CD4-positive, alpha-beta T cell (primary cell): ENCODE measurements around the gene CAPN2. TPM values are rescaled to one million over a fixed set of nuclear protein-coding genes. Genes with fewer than 3 reads are reported as not detected.

Experiments
- ATAC-seq: fragments of 200-7000 bp; cut with Tn5 transposase; one replicate; pipeline ENCODE4 v1.10.0; 2022; ENCODE audit warnings: mild to moderate bottlenecking; ENCODE audit not compliant: poor library complexity
- CTCF ChIA-PET: fragments of 350-600 bp; sonication (Branson Sonifier 250); formaldehyde crosslinking; loops from one replicate; lab custom pipeline; 2021; ENCODE audit warnings: antibody characterized with exemption, inconsistent platforms; lab: Charles Lee
- POLR2A ChIA-PET: fragments of 350-600 bp; sonication (Branson Sonifier 250); formaldehyde crosslinking; loops from one replicate; lab custom pipeline; 2021; ENCODE audit warnings: antibody characterized with exemption, inconsistent platforms; lab: Charles Lee
- DNase-seq, 14 experiments: peaks; one replicate each; pipeline ENCODE4 v3.0.0-alpha.2; 2013 to 2020; ENCODE audit warnings: mixed read lengths in 2 of 14
- H3K27ac ChIP-seq, 2 donors: one replicate each; pipeline versions ENCODE4 v1.5.1 to v1.7.0; 2013; ENCODE audit warnings: low read length in 2 of 2, low read depth in 1 of 2, mild to moderate bottlenecking in 1 of 2
- H3K27me3 ChIP-seq, 2 experiments: 1 replicate in 1 of 2; 2 replicates in 1 of 2; pipeline versions ENCODE4 v1.6.1 to v1.7.0; 2013; ENCODE audit warnings: low read length in 2 of 2, control low read depth in 1 of 2, mild to moderate bottlenecking in 1 of 2, moderate library complexity in 1 of 2; ENCODE audit not compliant: insufficient read depth in 2 of 2, control insufficient read depth in 1 of 2
- H3K36me3 ChIP-seq: one replicate; pipeline ENCODE4 v1.6.1; 2013; ENCODE audit warnings: low read length, control low read depth; ENCODE audit not compliant: insufficient read depth
- H3K4me1 ChIP-seq: one replicate; pipeline ENCODE4 v1.6.1; 2013; ENCODE audit warnings: low read length, control low read depth; ENCODE audit not compliant: insufficient read depth
- H3K4me3 ChIP-seq: one replicate; pipeline ENCODE4 v1.5.1; 2013; ENCODE audit warnings: mild to moderate bottlenecking, low read length, moderate library complexity
- H3K9me3 ChIP-seq, 2 experiments: 1 replicate in 1 of 2; 2 replicates in 1 of 2; pipeline versions ENCODE4 v1.6.1 to v1.7.0; 2013; ENCODE audit warnings: low read length in 2 of 2, mild to moderate bottlenecking in 2 of 2, control low read depth in 1 of 2, moderate library complexity in 1 of 2; ENCODE audit not compliant: control insufficient read depth in 1 of 2, insufficient read depth in 1 of 2
- H3K27ac Mint-ChIP-seq: one replicate; pipeline ENCODE4 v1.8.0; 2020; ENCODE audit warnings: mixed read lengths
- H3K27me3 Mint-ChIP-seq: one replicate; pipeline ENCODE4 v1.8.0; 2021; ENCODE audit warnings: mixed read lengths
- H3K36me3 Mint-ChIP-seq: one replicate; pipeline ENCODE4 v1.8.0; 2021; ENCODE audit warnings: low read depth, mixed read lengths
- H3K4me1 Mint-ChIP-seq: one replicate; pipeline ENCODE4 v1.8.0; 2021; ENCODE audit warnings: low read depth, mixed read lengths
- H3K4me3 Mint-ChIP-seq: one replicate; pipeline ENCODE4 v1.8.0; 2020; ENCODE audit warnings: mild to moderate bottlenecking, mixed read lengths
- H3K9me3 Mint-ChIP-seq: one replicate; pipeline ENCODE4 v1.8.0; 2020; ENCODE audit warnings: mixed read lengths
- intact Hi-C, 2 experiments: fragments of 100-400 bp; cut with DNase I in 1 of 2; cut with micrococcal nuclease in 1 of 2; formaldehyde crosslinking; loops; one replicate each; pipeline versions ENCODE4 v1.15.1 to v1.9.0; 2023 to 2025; cut with DNase I, micrococcal nuclease
- total RNA-seq, 174 experiments: library from RNA in 2 of 174; stranded (reverse) in 2 of 174; gene quantifications; one replicate each; pipeline ENCODE4 v1.2.3 and lab custom pipeline; 2021 to 2026
- TF ChIP-seq, protein P1 (sequence below): fragments of 200-600 bp; IDR thresholded peaks from one replicate; pipeline ENCODE4 v1.8.0; 2022; ENCODE audit warnings: antibody characterized with exemption, mild to moderate bottlenecking

CAPN2 gene
- total RNA-seq, 2 experiments from 2014 or later: 110 to 114 TPM

DNA sequence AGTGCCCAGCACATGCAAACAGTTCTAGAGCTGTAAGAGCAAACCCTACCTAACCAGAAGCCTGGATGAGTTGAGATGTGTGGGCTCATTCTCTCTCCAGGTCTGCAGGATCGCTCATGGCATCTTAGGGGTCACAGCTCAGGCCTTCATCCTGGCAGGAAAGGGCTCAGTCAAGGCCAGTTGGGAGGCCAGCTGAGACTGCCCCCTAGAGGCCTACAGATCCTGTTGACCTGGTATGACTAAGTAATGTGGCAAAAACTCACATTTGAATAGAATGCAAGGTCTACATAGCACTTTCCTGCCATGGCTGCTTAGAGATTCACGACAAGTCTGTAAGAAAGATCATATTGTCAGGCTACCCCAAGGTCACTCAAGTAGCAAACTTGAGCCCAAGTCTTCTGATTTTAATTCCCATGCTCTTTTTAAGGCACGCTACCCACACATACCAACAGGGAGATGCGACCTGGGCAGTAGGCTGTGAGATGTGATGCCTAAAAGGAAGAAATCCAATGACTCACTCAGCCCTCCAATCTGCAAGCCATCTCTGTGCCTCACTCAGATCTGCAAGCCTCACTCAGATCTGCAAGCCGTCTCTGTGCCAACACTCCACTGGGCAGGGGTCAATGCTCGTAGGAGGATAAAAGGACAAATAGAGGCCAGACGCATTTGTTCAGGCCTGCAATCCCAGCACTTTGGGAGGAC is 41.7 kb upstream of the CAPN2 start:
- Histone ChIP-seq H3K36me3 (no peaks in the 10 kb centered on the region), H3K4me3 (no peak overlapping the region), H3K27me3 (no peaks in the 10 kb centered on the region), H3K9me3 (peaks cover 9% of the 10 kb centered on the region in 2 experiments), H3K4me1 (no peaks in the 10 kb centered on the region), H3K27ac (no peak overlapping the region)
- POLR2A ChIA-PET: no interaction called here
- TF ChIP-seq, protein P1, sequence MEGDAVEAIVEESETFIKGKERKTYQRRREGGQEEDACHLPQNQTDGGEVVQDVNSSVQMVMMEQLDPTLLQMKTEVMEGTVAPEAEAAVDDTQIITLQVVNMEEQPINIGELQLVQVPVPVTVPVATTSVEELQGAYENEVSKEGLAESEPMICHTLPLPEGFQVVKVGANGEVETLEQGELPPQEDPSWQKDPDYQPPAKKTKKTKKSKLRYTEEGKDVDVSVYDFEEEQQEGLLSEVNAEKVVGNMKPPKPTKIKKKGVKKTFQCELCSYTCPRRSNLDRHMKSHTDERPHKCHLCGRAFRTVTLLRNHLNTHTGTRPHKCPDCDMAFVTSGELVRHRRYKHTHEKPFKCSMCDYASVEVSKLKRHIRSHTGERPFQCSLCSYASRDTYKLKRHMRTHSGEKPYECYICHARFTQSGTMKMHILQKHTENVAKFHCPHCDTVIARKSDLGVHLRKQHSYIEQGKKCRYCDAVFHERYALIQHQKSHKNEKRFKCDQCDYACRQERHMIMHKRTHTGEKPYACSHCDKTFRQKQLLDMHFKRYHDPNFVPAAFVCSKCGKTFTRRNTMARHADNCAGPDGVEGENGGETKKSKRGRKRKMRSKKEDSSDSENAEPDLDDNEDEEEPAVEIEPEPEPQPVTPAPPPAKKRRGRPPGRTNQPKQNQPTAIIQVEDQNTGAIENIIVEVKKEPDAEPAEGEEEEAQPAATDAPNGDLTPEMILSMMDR: no peak
- CTCF ChIA-PET: no interaction called here
- peaks cover 10% of the 10 kb centered on the region for H3K9me3 Mint-ChIP-seq
- peaks cover 5% of the 10 kb centered on the region for H3K27me3 Mint-ChIP-seq
- no peak overlapping the region for H3K4me3 Mint-ChIP-seq
- intact Hi-C loops: no loop called here
- peak in 4 of 14 experiments; percentile 16 to 41 (median 34) for DNase-seq
- no peak overlapping the region for H3K27ac Mint-ChIP-seq
- H3K4me1 Mint-ChIP-seq: no peaks in the 10 kb centered on the region
- ATAC-seq: no peak
- H3K36me3 Mint-ChIP-seq: peaks cover 7% of the 10 kb centered on the region

DNA sequence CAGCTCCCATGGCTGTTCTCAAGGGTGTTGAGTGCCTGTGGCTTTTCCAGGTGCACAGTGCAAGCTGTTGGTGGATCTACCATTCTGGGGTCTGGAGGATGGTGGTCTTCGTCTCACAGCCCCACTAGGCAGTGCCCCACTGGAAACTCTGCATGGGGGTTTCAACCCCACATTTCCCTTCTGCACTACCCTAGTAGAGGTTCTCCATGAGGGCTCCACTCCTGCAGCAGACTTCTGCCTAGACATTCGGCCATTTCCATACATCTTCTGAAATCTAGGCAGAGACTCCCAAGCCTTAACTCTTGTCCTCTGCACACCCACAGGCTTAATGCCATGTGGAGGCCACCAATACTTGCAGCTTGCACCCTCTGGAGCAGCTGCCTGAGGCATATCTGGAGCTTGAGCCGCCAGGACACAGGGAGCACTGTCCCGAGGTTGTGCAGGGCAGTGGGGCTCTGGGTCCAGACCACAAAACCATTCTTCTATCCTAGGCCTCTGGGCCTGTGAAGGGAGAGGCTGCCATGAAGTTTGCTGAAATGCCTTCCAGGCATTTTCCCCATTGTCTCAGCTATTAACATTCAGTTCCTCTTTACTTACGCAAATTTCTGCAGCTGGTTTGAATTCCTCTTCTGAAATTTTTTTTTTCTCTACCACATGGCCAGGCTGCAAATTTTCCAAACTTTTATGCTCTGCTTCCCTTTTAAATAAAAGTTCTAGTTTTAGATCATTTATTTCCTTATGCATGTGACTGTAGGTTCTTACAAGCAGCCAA is 38.0 kb upstream of the CAPN2 start:
- no peaks in the 10 kb centered on the region for H3K4me1 Mint-ChIP-seq
- H3K4me3 Mint-ChIP-seq: no peak overlapping the region
- POLR2A ChIA-PET: no interaction called here
- Histone ChIP-seq H3K4me3 (no peak overlapping the region), H3K27ac (no peak overlapping the region), H3K27me3 (no peaks in the 10 kb centered on the region), H3K36me3 (no peaks in the 10 kb centered on the region), H3K9me3 (peaks cover 9% of the 10 kb centered on the region in 2 experiments), H3K4me1 (no peaks in the 10 kb centered on the region)
- H3K27ac Mint-ChIP-seq: no peak overlapping the region
- intact Hi-C loops: no loop called here
- DNase-seq: no peak
- TF ChIP-seq, protein P1: no peak
- CTCF ChIA-PET: no interaction called here
- H3K27me3 Mint-ChIP-seq: peaks cover 5% of the 10 kb centered on the region
- H3K9me3 Mint-ChIP-seq: peaks cover 10% of the 10 kb centered on the region
- ATAC-seq: no peak
- peaks cover 7% of the 10 kb centered on the region for H3K36me3 Mint-ChIP-seq

DNA sequence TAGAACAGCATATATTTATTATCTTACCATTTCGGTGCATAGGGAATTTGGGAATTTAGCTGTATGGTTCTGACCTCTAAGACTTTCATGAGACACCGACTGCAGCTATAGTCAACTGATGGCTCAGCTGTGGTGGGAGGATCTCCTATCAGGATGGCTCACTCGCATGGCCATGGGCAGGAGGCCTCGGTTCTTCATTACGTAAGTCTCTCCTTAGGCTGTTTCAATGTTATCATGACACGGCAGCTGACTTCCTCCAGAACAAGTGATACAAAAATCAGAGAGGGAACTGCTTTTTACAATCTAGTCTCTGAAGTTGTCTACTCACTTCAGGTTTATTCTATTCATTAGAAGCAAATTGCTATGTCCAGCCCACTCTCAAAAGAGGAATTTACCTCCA is 33.5 kb upstream of the CAPN2 start:
- no peaks in the 10 kb centered on the region for H3K4me1 Mint-ChIP-seq
- no peak overlapping the region for H3K27ac Mint-ChIP-seq
- H3K4me3 Mint-ChIP-seq: no peak overlapping the region
- H3K27me3 Mint-ChIP-seq: peaks cover 7% of the 10 kb centered on the region
- H3K9me3 Mint-ChIP-seq: peaks cover 8% of the 10 kb centered on the region
- peak in 2 of 14 experiments; percentile 27 to 46 for DNase-seq
- Histone ChIP-seq H3K27ac (no peak overlapping the region), H3K27me3 (peaks cover 0 to 2% of the 10 kb centered on the region in 2 experiments), H3K36me3 (no peaks in the 10 kb centered on the region), H3K9me3 (peaks cover 7 to 9% of the 10 kb centered on the region in 2 experiments), H3K4me3 (no peak overlapping the region), H3K4me1 (no peaks in the 10 kb centered on the region)
- intact Hi-C loops: no loop called here
- TF ChIP-seq, protein P1: no peak
- ChIA-PET POLR2A (no interaction called here), CTCF (interaction anchor here (0.6 kb wide), 1 partner anchor 17 kb away, joined by 3 read pairs; no protein-coding TSS in a partner anchor)
- H3K36me3 Mint-ChIP-seq: peaks cover 7% of the 10 kb centered on the region
- ATAC-seq: no peak
